Astrocyte of the cerebellum (primary cell): ENCODE data around the gene ATP2B3.

Experiments used
- DNase-seq: peaks from one replicate; pipeline ENCODE4 v3.0.0-alpha.2; 2011; ENCODE audit warnings: low read depth
- H3K4me3 ChIP-seq: 2 replicates; pipeline ENCODE4 v1.5.1; 2011; ENCODE audit warnings: mild to moderate bottlenecking, low read depth, low read length, moderate library complexity
- CTCF ChIP-seq: IDR thresholded peaks from 2 replicates; pipeline ENCODE4 v1.5.1; 2012; ENCODE audit warnings: low read length, low read depth, moderate library complexity, mild to moderate bottlenecking; ENCODE audit errors: missing control alignments
- in situ Hi-C: cut with HindIII; loops from 2 replicates; pipeline ENCODE4 v1.10.0; 2017; ENCODE audit warnings: low sequenced_read_pairs

The ATP2B3 gene

DNA sequence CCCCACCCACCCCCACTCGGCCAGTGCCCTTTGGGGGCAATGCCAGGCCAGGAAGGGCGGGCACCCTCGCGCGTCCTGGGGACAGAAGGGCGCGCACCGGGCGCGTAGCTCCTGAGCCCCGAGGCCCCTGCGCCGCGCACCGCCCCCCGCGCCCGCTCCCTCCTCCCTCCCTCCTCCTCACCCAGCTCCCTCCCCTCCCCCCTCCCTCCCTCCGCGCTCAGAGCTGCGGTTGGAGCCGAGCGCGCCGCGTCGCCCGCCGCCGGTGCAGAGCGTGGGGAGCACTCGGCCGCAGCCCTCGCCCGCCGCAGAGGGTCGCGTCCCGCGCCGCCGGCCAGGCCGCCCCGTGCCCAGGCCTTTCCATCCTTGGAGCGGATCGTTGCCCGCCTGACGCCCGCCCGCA is at the start of gene ATP2B3:
Gene ATP2B3 (plus strand): TSS at position 220 of the 400 bp plus-strand sequence. CDS start 18,606 bp downstream, outside the sequence.
- TF ChIP-seq CTCF = no peak
- no peak within 1 kb of the TSS for H3K4me3 ChIP-seq
- in situ Hi-C loops = no loop called here
- DNase-seq = no peak

GRCh38 chrX:153468008-153468580 is 49.3 kb upstream of the ATP2B3 start:
- in situ Hi-C loops = no loop called here
- no peak for TF ChIP-seq CTCF
- no peak overlapping the region for H3K4me3 ChIP-seq
- no peak for DNase-seq

GRCh38 chrX:153469811-153470410 is 47.5 kb upstream of the ATP2B3 start:
- peak; percentile 19 for TF ChIP-seq CTCF
- DNase-seq = no peak
- in situ Hi-C loops = no loop called here
- H3K4me3 ChIP-seq = peak overlapping the region; percentile 60

- DNase-seq = peak; percentile 57
- TF ChIP-seq CTCF = peak; percentile 60
- H3K4me3 ChIP-seq = peak within 1 kb of the TSS; percentile 60
- in situ Hi-C loops = no loop called here
These were observed 46.8 kb upstream of the ATP2B3 start, which contains the start of gene HAUS7 for GRCh38 chrX:153470411-153471363. TSS of gene HAUS7 (minus strand) at chrX:153470576. CDS start at chrX:153470557, 19 bp downstream.

DNA sequence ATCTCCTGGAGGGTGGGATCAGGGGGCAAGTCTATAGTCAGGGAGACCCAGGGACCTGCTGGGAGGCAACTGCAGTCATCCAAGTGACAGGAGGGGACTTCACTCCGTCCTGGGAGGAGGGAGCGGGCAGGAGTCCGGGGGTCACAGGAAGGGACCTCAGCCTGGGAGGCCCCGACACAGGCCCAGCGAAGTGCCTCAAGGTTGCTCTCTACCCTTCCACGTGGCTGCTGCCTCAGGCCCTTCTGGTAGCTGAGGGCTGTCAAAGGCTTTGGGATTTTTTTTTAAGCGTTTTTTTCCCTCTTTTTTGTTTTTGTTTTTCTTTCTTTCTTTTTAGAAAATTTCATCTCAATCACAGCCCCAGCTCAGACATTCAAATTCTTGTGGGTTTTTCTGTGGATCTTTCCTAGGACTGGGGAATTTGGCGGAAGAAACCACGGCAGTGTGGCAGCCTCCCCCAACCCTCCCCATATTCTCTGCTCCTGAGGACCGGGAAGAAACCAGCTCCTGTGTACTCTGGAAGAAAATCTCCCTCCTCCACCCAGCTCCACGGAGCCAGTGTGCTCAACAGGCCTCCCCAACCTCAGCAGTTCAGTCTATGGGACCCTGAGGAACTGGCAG is 45.7 kb upstream of the ATP2B3 start:
- no peak for DNase-seq
- no peak overlapping the region for H3K4me3 ChIP-seq
- TF ChIP-seq CTCF = no peak
- in situ Hi-C loops = no loop called here

DNA sequence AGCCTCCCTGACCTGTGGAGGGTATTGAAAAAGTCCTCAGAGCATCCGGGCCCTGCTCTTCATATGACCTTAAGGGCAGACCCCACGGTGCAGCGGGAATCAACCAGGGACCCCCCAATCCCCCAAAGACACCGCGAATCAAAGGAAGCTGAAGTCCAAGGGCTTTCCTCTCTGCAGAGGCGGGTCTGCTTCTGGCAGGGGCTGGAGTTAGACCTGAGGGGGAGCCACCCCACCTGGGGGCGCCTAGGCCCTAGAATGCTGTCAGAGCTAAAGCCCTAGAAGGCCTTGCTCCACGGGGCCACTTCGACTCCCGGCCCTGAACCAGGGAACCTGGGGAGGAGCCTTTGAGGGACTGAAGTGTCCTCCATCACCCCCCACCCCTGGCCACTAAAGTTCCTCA is 44.3 kb upstream of the ATP2B3 start:
- no peak for DNase-seq
- no peak overlapping the region for H3K4me3 ChIP-seq
- TF ChIP-seq CTCF = no peak
- in situ Hi-C loops = no loop called here
